Right renal pelvis (tissue), 4 donors: Measurements from ENCODE around the gene PLCL1. TPM values are rescaled to one million over a fixed set of nuclear protein-coding genes. Genes with fewer than 3 reads are reported as not detected.

ENCODE experiments used
- DNase-seq, 4 donors: peaks; one replicate each; pipeline ENCODE4 v3.0.0-alpha.2; 2013; ENCODE audit warnings: low read depth in 4 of 4, low spot score in 3 of 4, missing footprints in 1 of 4
- polyA plus RNA-seq, 4 donors: library from polyadenylated mRNA; unstranded; fragments of 120-200 nt; gene quantifications; one replicate each; pipeline ENCODE4 v1.2.1, GENCODE V29; 2013; ENCODE audit not compliant: insufficient read length in 4 of 4

Gene PLCL1
- polyA plus RNA-seq, 4 donors: 15.2 to 22.5 (median 18.6) TPM

- no peak for DNase-seq
Measured at GRCh38 chr2:198040835-198041234, 236.4 kb downstream of the PLCL1 start.

GRCh38 chr2:198042189-198042588 lies 237.8 kb downstream of the PLCL1 start:
- DNase-seq: no peak

GRCh38 chr2:198044777-198045176 lies 240.4 kb downstream of the PLCL1 start:
- no peak for DNase-seq

GRCh38 chr2:198045227-198045626 lies 240.8 kb downstream of the PLCL1 start:
- DNase-seq: no peak

- DNase-seq: no peak
Measured at GRCh38 chr2:198052741-198053140, 248.3 kb downstream of the PLCL1 start.

GRCh38 chr2:198053148-198053547 lies 248.8 kb downstream of the PLCL1 start:
- no peak for DNase-seq

- DNase-seq: no peak
Measured at GRCh38 chr2:198053776-198054175, 249.4 kb downstream of the PLCL1 start.

GRCh38 chr2:198054299-198054698 lies 249.9 kb downstream of the PLCL1 start:
- no peak for DNase-seq

- no peak for DNase-seq
Measured at GRCh38 chr2:198055716-198056115, 251.3 kb downstream of the PLCL1 start.

- no peak for DNase-seq
Measured at GRCh38 chr2:198056836-198057235, 252.4 kb downstream of the PLCL1 start.

- no peak for DNase-seq
Measured at GRCh38 chr2:198059800-198060199, 255.4 kb downstream of the PLCL1 start.

- DNase-seq: no peak
Measured at GRCh38 chr2:198060277-198060676, 255.9 kb downstream of the PLCL1 start.

GRCh38 chr2:198062826-198063225 lies 258.4 kb downstream of the PLCL1 start:
- DNase-seq: no peak

GRCh38 chr2:198063242-198063641 lies 258.8 kb downstream of the PLCL1 start:
- no peak for DNase-seq

GRCh38 chr2:198065322-198065721 lies 260.9 kb downstream of the PLCL1 start:
- no peak for DNase-seq

GRCh38 chr2:198066597-198066996 lies 262.2 kb downstream of the PLCL1 start:
- DNase-seq: no peak

GRCh38 chr2:198072655-198073054 lies 268.3 kb downstream of the PLCL1 start:
- no peak for DNase-seq

- no peak for DNase-seq
Measured at GRCh38 chr2:198073253-198073652, 268.9 kb downstream of the PLCL1 start.

- no peak for DNase-seq
Measured at GRCh38 chr2:198077477-198077876, 273.1 kb downstream of the PLCL1 start.

GRCh38 chr2:198080879-198081765 lies 276.7 kb downstream of the PLCL1 start:
- no peak for DNase-seq

GRCh38 chr2:198084156-198084555 lies 279.8 kb downstream of the PLCL1 start:
- no peak for DNase-seq

- DNase-seq: no peak
Measured at GRCh38 chr2:198096002-198096401, 291.6 kb downstream of the PLCL1 start.
